Measurements from ENCODE around the gene ZNF714. TPM values are rescaled to one million over a fixed set of nuclear protein-coding genes. Genes with fewer than 3 reads are reported as not detected.

The ZNF714 gene
- total and polyA plus RNA-seq, 8 donors, result 1.2 to 6.3 (median 2.9) TPM

DNA sequence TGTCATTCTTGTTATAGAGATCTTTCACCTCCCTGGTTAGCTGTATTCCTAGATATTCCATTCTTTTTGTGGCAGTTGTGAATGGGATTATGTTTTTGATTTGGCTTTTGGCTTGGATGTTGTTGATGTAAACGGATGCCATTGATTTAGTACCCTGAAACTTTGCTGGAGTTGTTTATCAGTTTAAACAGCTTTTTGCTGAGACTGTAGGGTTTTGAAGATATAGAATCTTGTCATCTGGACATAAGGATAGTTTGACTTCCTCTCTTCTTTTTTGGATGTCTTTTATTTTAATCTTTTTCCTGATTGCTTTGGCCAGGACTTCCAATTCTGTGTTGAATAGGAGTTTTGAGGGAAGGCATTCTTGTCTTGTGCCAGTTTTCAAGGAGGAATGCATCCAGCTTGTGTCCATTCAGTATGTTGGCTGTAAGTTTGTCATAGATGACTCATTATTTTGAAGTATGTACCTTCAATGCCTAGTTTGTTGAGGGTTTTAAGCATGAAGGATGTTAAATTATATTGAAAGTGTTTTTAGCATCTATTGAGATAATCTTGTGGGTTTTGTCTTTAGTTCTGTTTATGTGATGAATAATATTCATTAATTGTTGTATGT is 76.6 kb downstream of the ZNF714 start:
- no peak for FAIRE-seq

DNA sequence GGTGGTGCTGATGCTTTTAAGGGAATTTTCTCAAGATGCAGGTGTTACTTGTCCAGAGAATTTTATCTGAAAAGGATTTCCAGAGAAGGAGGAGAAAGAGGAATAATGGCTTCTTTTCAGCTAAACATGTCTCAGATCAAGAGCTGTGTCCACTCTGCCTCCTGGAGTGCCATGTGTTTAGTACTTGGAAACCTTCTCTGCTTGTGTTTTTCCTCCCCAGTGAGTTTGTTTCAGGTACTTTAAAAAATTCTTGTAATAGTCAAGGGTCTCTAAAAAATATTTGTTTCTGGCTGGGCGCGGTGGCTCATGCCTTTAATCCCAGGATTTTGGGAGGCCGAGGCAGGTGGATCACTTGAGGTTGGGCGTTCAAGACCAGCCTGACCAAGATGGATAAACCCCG is 82.5 kb downstream of the ZNF714 start:
- DNase-seq, result no peak
- intact Hi-C loops (cut with DNase I), result no loop called here
- no peak for FAIRE-seq
- TF ChIP-seq, protein P1, sequence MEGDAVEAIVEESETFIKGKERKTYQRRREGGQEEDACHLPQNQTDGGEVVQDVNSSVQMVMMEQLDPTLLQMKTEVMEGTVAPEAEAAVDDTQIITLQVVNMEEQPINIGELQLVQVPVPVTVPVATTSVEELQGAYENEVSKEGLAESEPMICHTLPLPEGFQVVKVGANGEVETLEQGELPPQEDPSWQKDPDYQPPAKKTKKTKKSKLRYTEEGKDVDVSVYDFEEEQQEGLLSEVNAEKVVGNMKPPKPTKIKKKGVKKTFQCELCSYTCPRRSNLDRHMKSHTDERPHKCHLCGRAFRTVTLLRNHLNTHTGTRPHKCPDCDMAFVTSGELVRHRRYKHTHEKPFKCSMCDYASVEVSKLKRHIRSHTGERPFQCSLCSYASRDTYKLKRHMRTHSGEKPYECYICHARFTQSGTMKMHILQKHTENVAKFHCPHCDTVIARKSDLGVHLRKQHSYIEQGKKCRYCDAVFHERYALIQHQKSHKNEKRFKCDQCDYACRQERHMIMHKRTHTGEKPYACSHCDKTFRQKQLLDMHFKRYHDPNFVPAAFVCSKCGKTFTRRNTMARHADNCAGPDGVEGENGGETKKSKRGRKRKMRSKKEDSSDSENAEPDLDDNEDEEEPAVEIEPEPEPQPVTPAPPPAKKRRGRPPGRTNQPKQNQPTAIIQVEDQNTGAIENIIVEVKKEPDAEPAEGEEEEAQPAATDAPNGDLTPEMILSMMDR (IDR thresholded peaks at IDR 0.05), result no peak
- H3K9me3 ChIP-seq, result no peaks in the 10 kb centered on the region
- H3K36me3 ChIP-seq, result peaks cover 0 to 8% (median 0%) of the 10 kb centered on the region in 3 donors
- H3K4me1 ChIP-seq, result no peaks in the 10 kb centered on the region
- no peak overlapping the region for H3K27ac ChIP-seq
- 99% methylated on average over 5 of the region's 5 CpGs for WGBS, 2 donors
- no peak overlapping the region for H3K4me3 ChIP-seq
- ATAC-seq, result no peak
- H3K27me3 ChIP-seq, result no peaks in the 10 kb centered on the region

More for the DNA sequence above, 76.6 kb downstream of the ZNF714 start:
- intact Hi-C loops (cut with DNase I), result no loop called here
- DNase-seq (no peak), ATAC-seq (no peak)
- H3K36me3 ChIP-seq, result no peaks in the 10 kb centered on the region
- 84 to 95% methylated on average over 1 of the region's 1 CpG for WGBS, 2 donors
- H3K27ac ChIP-seq, result no peak overlapping the region
- H3K4me3 ChIP-seq, result no peak overlapping the region
- TF ChIP-seq, protein P1 (IDR thresholded peaks at IDR 0.05), result no peak
- H3K27me3 ChIP-seq, result no peaks in the 10 kb centered on the region
- H3K4me1 ChIP-seq, result no peaks in the 10 kb centered on the region
- H3K9me3 ChIP-seq, result no peaks in the 10 kb centered on the region

GRCh38 chr19:21166436-21166835 is 84.4 kb downstream of the ZNF714 start:
- Histone ChIP-seq H3K27ac (no peak overlapping the region), H3K4me1 (no peaks in the 10 kb centered on the region), H3K27me3 (no peaks in the 10 kb centered on the region), H3K4me3 (no peak overlapping the region), H3K36me3 (peaks cover 0 to 8% (median 0%) of the 10 kb centered on the region in 3 donors), H3K9me3 (no peaks in the 10 kb centered on the region)
- 81 to 82% methylated on average over 2 of the region's 2 CpGs for WGBS, 2 donors
- ATAC-seq (no peak), FAIRE-seq (peak; percentile 17), DNase-seq (no peak)
- intact Hi-C loops (cut with DNase I), result no loop called here
- TF ChIP-seq, protein P1 (IDR thresholded peaks at IDR 0.05), result no peak

Other genes with a start within 250 kb of the ZNF714 start
- gene ZNF85, start 159.0 kb upstream of the ZNF714 start, total RNA-seq, result 1 to 10 TPM; 3.8 to 7.8 (median 5.9) TPM
- gene ZNF85, start 159.0 kb upstream of the ZNF714 start, polyA plus RNA-seq, result 1 to 10 TPM; 6.9 to 7.3 TPM
- gene ZNF430, start 61.5 kb upstream of the ZNF714 start, total RNA-seq, result 1 to 10 TPM; 4.9 to 9.1 (median 5.7) TPM
- 1 to 10 TPM; 2.1 to 2.5 TPM for gene ZNF430, start 61.5 kb upstream of the ZNF714 start, polyA plus RNA-seq
- 10 to 100 TPM in 1 of 6 donors, 1 to 10 TPM in 5; 3.6 to 11.3 (median 7.2) TPM for gene ZNF431, start 59.8 kb downstream of the ZNF714 start, total RNA-seq
- 10 to 100 TPM; 10.4 to 16.1 TPM for gene ZNF431, start 59.8 kb downstream of the ZNF714 start, polyA plus RNA-seq
- gene ZNF708, start 247.2 kb downstream of the ZNF714 start, total RNA-seq, result 10 to 100 TPM in 1 of 6 donors, 1 to 10 TPM in 5; 5.1 to 11.7 (median 7.7) TPM
- 1 to 10 TPM; 5.1 to 5.2 TPM for gene ZNF708, start 247.2 kb downstream of the ZNF714 start, polyA plus RNA-seq

All from pancreas (tissue), 10 donors.